GM18867 (cell line): ENCODE data around the gene IL1RAPL2.

ENCODE experiments used
- ATAC-seq: cut with Tn5 transposase; IDR thresholded peaks from one replicate; pipeline ENCODE4 v1.9.1; 2021; ENCODE audit warnings: mild to moderate bottlenecking, moderate library complexity; ENCODE audit not compliant: unreplicated experiment

IL1RAPL2 gene

GRCh38 chrX:105349476-105349875, 783.5 kb downstream of the IL1RAPL2 start:
- ATAC-seq, result no peak

DNA sequence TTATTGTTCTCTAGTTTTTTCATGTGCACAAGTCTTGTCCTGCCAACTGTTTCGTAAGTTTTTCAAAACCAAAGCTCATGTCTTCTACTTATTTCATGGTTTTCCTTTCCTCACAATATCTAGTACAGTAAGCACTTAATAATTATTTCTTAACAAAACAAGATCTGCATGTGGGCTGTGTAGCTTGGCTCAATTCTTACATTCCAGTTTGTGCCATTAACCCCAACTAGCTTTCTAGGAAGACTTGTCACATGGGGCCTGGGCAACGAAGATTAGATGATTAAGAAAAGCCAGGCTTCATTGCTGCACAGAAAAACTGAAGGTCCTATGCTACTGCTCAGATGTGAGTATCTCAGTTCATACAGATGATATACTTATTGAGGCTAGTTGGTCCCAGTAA, 809.8 kb downstream of the IL1RAPL2 start:
- ATAC-seq, result no peak

DNA sequence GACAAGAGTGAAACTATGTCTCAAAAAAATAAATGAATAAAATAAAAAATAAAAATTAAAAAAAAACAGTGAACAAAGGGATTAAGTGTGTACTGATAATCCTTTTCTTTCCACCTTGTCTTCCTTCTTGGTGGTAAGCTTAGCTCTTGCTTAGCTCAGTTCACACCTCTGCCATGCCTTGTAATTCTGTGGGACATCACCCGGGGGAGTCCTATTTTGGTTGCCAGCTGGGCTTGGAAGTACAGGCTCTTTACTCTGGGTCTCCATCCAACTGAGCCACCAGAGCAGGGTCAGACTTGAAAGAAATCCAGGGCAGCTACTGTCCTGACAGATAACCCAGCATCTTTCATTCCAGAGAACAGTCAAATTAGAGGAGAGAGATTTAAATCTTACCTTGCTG, 858.7 kb downstream of the IL1RAPL2 start:
- no peak for ATAC-seq

DNA sequence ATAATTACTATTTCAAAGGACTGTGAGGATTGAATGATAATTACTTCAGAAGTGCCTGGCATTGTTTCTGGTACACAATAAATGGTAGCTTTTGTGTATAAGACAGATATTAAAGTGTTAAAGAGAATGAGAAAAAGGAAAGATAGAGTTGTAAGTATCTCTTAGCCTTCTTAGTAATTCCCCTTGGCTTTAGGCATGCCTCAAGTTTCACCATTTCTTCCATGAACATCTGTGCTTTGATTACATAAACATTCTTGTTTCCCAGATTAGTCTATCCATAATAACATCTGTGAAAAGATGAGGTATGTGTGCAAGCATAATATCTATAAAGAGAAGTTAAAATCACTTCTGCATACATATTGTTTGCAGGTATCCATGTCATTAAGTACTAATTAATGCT, 885.4 kb downstream of the IL1RAPL2 start:
- ATAC-seq, result no peak

GRCh38 chrX:105458846-105459245, 892.8 kb downstream of the IL1RAPL2 start:
- ATAC-seq, result no peak

GRCh38 chrX:105460376-105460775, 894.4 kb downstream of the IL1RAPL2 start:
- ATAC-seq, result no peak

- ATAC-seq, result no peak
These were observed 895.0 kb downstream of the IL1RAPL2 start for GRCh38 chrX:105461016-105461415.

DNA sequence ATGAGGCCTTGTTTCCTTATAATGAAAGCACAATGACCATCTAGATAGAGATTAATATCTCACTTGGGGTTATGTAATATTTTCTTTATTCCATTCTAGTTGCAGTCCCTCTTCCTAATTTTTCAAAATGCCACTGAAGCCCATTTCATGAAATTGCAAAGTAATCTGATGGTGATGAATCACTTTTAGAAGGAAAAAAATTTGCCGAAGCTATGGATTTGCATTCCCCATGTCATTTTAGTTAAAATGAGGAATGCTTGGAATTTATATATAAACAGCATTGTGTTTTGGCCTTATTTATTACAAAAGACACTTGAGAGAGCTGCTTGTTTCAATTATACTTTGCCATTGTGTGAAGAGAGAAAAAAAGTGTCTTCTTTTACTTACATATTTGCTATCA, 896.2 kb downstream of the IL1RAPL2 start:
- ATAC-seq, result no peak

GRCh38 chrX:105463473-105463872, 897.5 kb downstream of the IL1RAPL2 start:
- no peak for ATAC-seq

- ATAC-seq, result no peak
These were observed 898.6 kb downstream of the IL1RAPL2 start for GRCh38 chrX:105464618-105465017.

GRCh38 chrX:105468741-105469140, 902.7 kb downstream of the IL1RAPL2 start:
- ATAC-seq, result no peak

DNA sequence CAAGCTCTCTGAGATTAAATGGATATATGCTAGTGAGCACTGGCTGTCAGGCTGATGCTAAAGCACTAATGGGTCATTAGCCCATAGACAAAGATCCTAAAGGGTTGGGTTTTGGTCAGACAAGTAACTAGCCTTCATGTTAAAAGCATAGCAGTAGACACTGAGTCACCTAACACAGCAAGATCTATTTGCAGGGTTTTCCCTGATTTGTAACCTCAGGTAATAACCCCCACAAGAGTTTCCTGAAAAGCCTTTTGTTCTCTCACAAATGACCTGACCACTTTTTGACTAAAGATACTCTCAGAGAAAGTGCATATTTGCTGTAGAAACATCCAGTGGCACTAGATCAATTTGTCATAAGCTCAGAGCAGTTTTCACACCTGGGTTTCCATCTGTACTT, 905.6 kb downstream of the IL1RAPL2 start:
- ATAC-seq, result no peak

- ATAC-seq, result no peak
These were observed 909.8 kb downstream of the IL1RAPL2 start for GRCh38 chrX:105475801-105476200.

GRCh38 chrX:105477351-105477750, 911.4 kb downstream of the IL1RAPL2 start:
- ATAC-seq, result no peak

DNA sequence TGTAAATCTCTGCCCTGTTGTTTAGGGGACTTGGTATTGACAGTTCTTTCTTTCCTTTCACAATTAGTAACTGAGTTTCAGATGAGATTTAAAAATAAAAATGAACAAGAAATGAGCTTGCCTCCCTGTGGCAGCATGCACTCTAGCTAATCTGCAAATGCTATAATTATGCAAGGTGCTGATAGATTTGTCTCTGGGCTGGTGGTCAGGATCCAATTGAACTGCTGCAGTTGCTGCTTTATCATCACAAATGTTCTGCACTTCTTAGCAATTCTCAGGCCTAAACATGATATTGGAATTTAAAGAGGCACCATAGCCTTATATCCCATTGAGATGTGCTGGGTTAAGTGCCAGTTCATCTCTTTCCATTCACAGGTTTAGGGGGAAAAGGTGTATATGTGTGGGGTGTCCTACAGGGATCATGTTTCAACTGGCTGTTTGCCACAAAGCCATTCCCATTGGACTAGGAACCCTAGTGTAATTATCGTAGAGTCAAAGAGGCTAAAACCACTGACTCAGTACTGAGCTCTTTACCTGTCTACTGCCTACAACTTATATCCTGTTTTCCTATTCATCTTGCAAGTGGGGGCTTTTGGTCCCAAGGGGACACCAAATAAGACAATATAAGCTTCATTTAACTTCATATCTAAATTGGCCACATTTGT, 914.8 kb downstream of the IL1RAPL2 start:
- ATAC-seq, result no peak

DNA sequence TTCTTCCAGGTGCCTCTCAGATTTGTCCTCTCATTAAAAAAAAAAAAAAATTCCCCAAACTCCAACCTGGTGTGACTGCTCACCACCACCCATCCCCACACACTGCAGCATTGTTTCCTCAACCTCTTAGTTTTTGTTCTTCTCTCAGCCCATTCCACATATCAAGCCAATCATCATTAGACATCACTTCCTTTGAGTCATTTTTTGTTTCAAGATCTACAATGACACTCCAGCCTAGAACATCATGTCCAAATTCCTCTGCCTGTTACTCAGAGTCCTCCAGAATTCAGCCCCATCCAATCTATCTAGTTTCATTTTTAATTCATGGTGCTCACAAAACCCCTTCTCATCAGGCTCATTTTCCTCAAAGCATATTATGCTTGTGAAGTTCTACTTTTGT, 917.0 kb downstream of the IL1RAPL2 start:
- no peak for ATAC-seq

- no peak for ATAC-seq
These were observed 922.7 kb downstream of the IL1RAPL2 start for GRCh38 chrX:105488716-105489115.

GRCh38 chrX:105495376-105495775, 929.4 kb downstream of the IL1RAPL2 start:
- ATAC-seq, result no peak

DNA sequence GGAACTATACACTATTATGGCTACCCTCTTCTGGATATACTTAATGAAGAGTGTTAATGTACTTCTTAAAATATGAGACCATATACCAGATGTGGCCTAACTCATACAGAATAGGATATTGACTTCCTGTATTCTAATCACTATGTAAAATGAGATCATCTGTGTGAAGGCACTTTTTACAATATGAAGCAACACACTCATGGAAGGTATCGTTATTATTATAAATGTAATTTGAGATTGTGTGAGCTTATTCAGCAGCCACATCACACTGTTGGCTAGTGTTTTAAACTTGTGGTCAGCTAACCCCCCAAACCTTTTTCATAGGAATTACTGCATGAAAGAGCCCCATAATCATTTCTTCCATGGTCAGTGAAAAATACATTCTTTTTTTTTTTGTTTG, 936.3 kb downstream of the IL1RAPL2 start:
- no peak for ATAC-seq

GRCh38 chrX:105515561-105515960, 949.6 kb downstream of the IL1RAPL2 start:
- no peak for ATAC-seq

GRCh38 chrX:105526431-105526830, 960.4 kb downstream of the IL1RAPL2 start:
- no peak for ATAC-seq

GRCh38 chrX:105527759-105528158, 961.8 kb downstream of the IL1RAPL2 start:
- ATAC-seq, result no peak

GRCh38 chrX:105533951-105534350, 968.0 kb downstream of the IL1RAPL2 start:
- ATAC-seq, result no peak
